Measurements from ENCODE around the gene TXNL4A.
"Not testable (repeated sequence)": the region's sequence is repeated elsewhere in the genome, so short reads cannot be mapped to it uniquely, and the experiment has no call there.

TXNL4A gene

DNA sequence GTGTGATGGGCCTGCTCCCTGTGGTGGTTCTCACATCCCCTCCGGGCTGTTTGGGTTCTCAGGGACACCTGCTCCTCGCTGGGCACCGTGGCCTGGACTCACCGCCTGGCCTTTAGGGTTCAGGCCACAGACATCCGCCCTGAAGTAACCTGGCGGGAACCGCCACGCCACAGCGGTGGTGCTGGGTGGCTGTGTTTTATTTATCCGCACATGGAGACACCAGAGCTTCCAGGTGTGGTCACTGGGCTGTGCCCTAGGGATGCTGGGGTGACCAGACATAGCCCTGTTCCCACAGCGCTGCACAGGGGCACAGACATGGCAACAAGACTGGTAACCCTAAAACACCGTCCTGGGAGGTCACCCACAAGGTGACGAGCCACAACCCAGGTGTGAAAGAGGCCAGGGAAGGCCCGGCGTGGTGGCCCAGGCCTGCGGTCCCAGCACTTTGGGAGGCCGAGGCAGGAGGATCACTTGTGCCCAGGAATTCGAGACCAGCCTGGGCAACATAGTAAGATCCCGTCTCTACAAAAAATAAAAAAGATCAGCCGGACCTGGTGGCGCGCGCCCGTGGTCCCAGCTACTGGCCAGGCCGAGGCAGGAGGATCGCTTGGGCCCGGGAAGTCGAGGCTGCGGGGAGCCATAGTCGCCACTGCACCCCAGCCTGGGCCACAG, 24.6 kb downstream of the TXNL4A start:
- peaks cover 0 to 24% (median 14%) of the 10 kb centered on the region in 4 donors for H3K4me1 ChIP-seq
- no peaks in the 10 kb centered on the region for H3K9me3 ChIP-seq
- DNase-seq = no peak
- no peak for TF ChIP-seq CTCF (IDR thresholded peaks at IDR 0.05)
- H3K27ac ChIP-seq = no peak overlapping the region
- intact Hi-C loops (cut with DNase I; ENCODE audit: low total_unique reads) = no loop called here
- peaks cover 0 to 23% of the 10 kb centered on the region in 2 donors for H3K27me3 ChIP-seq
- H3K4me3 ChIP-seq = peak overlapping the region; percentile 50 to 57
- peaks cover 0 to 13% (median 0%) of the 10 kb centered on the region in 3 donors for H3K36me3 ChIP-seq

DNA sequence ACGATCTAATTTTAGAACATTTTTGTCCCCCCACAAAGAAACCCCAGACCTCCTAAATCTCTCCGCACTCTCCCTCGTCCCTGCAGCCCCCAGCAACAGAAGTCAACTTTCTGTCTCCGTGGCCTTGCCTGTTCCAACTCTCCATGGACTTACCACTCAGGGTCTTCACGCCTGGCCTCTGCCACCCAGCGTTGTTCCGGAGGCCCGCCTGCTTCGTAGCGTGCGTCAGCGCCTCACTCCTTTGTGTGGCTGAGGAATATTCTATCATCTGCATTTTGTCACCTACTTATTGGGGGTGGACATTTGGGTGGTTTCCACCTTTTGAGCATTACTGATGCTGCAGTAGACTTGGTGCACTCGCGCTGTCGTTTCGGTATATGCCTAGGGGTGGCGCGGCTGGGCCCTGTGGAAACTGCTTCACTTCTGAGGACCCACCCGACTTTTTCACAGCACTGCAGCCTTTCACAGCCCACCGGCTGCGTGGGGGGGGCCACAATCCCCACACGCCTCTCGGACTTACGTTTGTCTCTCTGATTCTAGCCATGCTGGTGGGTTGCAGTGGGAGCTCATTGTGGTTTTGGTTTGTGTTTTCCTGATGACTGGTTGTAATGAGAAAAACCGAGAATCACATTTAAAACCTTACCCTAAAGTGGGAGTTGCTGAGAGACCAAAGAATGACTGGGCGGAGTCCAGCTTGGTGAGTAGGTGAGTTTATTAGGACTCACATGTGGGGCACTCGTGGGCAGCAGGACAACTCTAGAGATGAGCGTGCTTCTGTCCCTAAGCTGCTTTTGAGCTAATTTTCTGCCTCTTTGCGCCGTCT, 25.3 kb downstream of the TXNL4A start:
- no peak for DNase-seq
- Histone ChIP-seq H3K27me3 (peaks cover 0 to 23% of the 10 kb centered on the region in 2 donors), H3K4me1 (peaks cover 0 to 24% (median 14%) of the 10 kb centered on the region in 4 donors), H3K4me3 (no peak overlapping the region), H3K36me3 (peaks cover 0 to 7% (median 0%) of the 10 kb centered on the region in 3 donors), H3K9me3 (no peaks in the 10 kb centered on the region), H3K27ac (no peak overlapping the region)
- intact Hi-C loops (cut with DNase I; ENCODE audit: low total_unique reads) = no loop called here
- TF ChIP-seq CTCF (IDR thresholded peaks at IDR 0.05) = no peak

DNA sequence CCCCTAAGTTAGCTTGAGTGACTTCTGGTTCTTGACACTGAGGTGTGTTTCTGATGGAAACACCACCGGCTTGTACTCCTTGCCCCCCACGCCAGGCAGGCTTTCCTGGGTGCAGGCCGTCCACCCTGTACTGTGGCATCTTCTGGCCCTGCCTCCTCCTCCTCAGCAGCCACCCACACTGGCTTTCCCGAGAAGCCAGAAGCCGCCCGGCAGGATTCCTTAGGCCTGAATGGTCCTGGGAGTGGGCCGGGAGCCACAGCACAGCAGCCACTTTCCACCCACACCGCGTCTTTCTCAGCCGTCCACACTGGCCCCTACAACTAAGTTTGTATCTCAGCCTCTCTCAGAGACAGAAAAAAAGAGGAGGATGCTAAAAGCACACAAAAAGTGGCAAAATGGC, 26.1 kb downstream of the TXNL4A start:
- H3K36me3 ChIP-seq = no peaks in the 10 kb centered on the region
- peaks cover 0 to 24% (median 14%) of the 10 kb centered on the region in 4 donors for H3K4me1 ChIP-seq
- DNase-seq = no peak
- peaks cover 0 to 23% of the 10 kb centered on the region in 2 donors for H3K27me3 ChIP-seq
- H3K4me3 ChIP-seq = no peak overlapping the region
- TF ChIP-seq CTCF (IDR thresholded peaks at IDR 0.05) = no peak
- H3K27ac ChIP-seq = no peak overlapping the region
- H3K9me3 ChIP-seq = no peaks in the 10 kb centered on the region
- intact Hi-C loops (cut with DNase I; ENCODE audit: low total_unique reads) = no loop called here

DNA sequence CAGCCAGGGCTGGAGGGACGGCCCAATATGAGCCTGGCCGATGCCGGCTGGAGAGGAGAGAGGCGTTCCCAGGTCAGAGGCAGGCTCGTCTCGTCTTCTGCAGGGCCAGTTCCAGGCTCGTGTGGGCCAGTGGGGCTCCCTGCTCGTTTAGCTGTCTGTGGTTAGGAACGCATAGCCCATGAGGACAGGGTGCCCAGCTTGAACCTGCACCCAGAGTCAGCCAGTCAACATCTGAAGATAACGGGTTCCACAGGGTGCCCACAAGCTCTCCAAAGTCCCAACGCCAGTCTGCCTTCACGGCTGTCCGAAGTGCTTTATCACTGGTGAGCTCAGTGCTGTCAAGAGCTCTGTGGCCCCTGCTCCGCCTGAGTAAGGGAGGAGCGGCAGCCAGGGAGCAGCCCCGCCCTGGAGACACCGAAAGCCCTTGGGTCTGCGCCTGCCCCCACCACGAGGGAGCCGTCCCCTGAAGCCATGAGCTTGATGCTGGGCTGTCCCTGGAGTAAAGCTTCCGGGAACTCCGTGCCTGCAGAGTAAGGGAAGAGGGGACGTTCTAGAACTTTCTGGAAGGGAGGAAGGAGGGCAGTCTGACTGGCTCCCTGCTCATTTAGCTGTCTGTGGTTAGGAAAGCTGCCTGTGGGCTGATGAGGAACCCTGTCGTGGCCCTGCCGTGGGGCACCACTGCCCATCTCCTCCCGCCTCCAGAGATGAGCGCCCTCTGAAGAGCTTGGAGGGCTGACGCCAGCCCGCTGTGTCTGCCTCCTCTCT, 26.7 kb downstream of the TXNL4A start:
- Histone ChIP-seq H3K36me3 (no peaks in the 10 kb centered on the region), H3K27me3 (peaks cover 0 to 23% of the 10 kb centered on the region in 2 donors), H3K4me1 (peaks cover 0 to 24% (median 14%) of the 10 kb centered on the region in 4 donors), H3K9me3 (no peaks in the 10 kb centered on the region), H3K4me3 (no peak overlapping the region), H3K27ac (no peak overlapping the region)
- DNase-seq = no peak
- TF ChIP-seq CTCF (IDR thresholded peaks at IDR 0.05) = no peak
- intact Hi-C loops (cut with DNase I; ENCODE audit: low total_unique reads) = no loop called here

DNA sequence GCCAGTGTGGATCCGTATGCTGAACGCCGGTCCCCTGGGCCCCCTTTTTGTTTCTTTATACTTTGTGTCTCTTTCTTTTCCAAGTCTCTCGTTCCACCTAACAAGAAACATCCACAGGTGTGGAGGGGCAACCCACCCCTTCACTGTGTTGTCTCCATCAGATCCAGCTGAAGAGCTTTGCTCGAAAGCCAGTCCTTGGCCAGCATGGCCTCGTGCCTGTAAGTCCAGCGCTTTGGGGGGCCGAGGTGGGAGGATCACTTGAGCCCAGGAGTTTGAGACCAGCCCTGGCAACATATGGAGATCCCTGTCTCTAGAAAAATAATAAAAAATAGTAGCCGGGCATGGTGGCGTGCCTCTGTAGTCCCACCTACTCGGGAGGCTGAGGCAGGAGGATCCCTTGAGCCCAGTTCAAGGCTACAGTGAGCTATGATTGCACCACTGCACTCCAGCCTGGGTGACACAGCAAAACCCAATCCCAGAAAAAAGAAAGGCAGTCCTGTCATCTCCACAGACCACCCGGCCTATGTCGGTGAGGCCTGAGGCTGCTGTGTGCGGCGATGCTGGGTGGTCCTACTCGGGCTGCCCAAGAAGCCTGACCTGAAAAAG, 27.3 kb downstream of the TXNL4A start:
- TF ChIP-seq CTCF (IDR thresholded peaks at IDR 0.05) = no peak
- DNase-seq = no peak
- H3K4me3 ChIP-seq = no peak overlapping the region
- no peak overlapping the region for H3K27ac ChIP-seq
- intact Hi-C loops (cut with DNase I; ENCODE audit: low total_unique reads) = no loop called here
- H3K36me3 ChIP-seq = no peaks in the 10 kb centered on the region
- peaks cover 0 to 23% of the 10 kb centered on the region in 2 donors for H3K27me3 ChIP-seq
- H3K4me1 ChIP-seq = peaks cover 0 to 24% (median 14%) of the 10 kb centered on the region in 4 donors
- H3K9me3 ChIP-seq = no peaks in the 10 kb centered on the region

DNA sequence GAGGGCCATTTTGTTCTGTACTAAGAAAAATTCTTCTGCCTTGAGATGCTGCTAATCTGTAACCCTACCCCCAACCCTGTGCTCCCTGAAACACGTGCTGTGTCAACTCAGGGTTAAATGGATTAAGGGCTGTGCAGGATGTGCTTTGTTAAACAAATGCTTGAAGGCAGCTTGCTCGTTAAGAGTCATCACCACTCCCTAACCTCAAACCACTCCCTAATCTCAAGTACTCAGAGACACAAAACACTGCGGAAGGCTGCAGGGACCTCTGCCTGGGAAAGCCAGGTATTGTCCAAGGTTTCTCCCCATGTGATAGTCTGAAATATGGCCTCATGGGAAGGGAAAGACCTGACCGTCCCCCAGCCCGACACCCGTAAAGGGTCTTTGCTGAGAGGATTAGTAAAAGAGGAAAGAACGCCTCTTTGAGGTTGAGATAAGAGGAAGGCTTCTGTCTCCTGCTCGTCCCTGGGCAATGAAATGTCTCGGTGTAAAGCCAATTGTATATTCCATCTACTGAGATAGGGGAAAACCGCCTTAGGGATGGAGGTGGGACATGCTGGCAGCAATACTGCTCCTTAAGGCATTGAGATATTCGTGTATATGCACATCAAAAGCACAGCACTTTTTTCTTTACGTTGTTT, 28.1 kb downstream of the TXNL4A start:
- H3K27ac ChIP-seq; DNase-seq; H3K4me3 ChIP-seq; intact Hi-C loops (cut with DNase I; ENCODE audit: low total_unique reads); H3K9me3 ChIP-seq; H3K36me3 ChIP-seq: not testable (repeated sequence)
- Histone ChIP-seq H3K4me1 (peaks cover 0 to 20% (median 12%) of the 10 kb centered on the region in 4 donors), H3K27me3 (peaks cover 0 to 23% of the 10 kb centered on the region in 2 donors)
